SK-N-MC (cell line): ENCODE results near the gene ZSCAN16.

Experiments
- FOXP2 ChIP-seq: optimal IDR thresholded peaks from 2 replicates; pipeline ENCODE3; 2011; ENCODE audit warnings: mild to moderate bottlenecking, moderate library complexity; ENCODE audit not compliant: insufficient read depth; ENCODE audit errors: extremely low read length, control extremely low read depth
- POLR2AphosphoS5 ChIP-seq: IDR thresholded peaks from 2 replicates; pipeline ENCODE4 v1.6.1; 2012; ENCODE audit warnings: mild to moderate bottlenecking, low read depth, low read length, borderline replicate concordance

DNA sequence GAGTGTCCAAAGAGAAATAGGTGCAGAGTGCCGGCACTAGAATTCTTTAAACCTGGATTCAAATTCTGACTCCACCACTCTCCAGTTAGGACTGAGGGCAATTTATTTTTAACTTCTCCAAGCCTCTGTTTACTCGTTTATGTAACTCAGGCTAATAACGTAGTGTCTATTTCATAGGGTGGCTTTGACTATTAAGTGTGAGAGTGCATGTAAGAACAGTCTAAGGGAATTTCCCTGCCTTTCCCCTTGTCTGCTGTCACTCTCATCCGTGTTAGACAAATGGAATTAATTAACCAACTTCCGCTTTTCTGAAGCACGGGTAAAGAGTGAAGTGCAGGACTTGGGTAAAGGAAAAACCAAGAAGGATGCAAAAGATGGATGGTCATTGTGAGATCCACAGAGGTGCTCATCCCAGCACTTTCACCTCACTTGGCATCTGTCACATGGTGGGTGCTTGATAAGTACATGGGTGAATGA is 13.1 kb downstream of the ZSCAN16 start:
- TF ChIP-seq FOXP2 (no peak), POLR2AphosphoS5 (no peak)
